ENCODE results near the gene STX8.

GRCh38 chr17:9237053-9237410, 338.6 kb downstream of the STX8 start:
- TF ChIP-seq POLR2A (IDR thresholded peaks at IDR 0.05; ENCODE audit: borderline replicate concordance, extremely low read depth, insufficient read depth, insufficient read length) (no peak), POLR2AphosphoS5 (IDR thresholded peaks at IDR 0.05; ENCODE audit: low read depth, low read length) (no peak), CTCF (IDR thresholded peaks at IDR 0.05 in 2 of 3, conservative IDR thresholded peaks at IDR 0.05 in 1 of 3; ENCODE audit: borderline replicate concordance in 1 of 3, insufficient read depth in 1 of 3, low read depth in 2 of 3, low read length in 2 of 3) (no peak), EZH2 (IDR thresholded peaks at IDR 0.05) (no peak), REST (IDR thresholded peaks at IDR 0.05; ENCODE audit: low read depth) (no peak), ZBTB33 (IDR thresholded peaks at IDR 0.05; ENCODE audit: extremely low read depth, insufficient replicate concordance, low read length) (no peak), EZH2phosphoT487 (IDR thresholded peaks at IDR 0.05; ENCODE audit: borderline replicate concordance) (no peak)
